ENCODE data around the gene ERMN.

DNA sequence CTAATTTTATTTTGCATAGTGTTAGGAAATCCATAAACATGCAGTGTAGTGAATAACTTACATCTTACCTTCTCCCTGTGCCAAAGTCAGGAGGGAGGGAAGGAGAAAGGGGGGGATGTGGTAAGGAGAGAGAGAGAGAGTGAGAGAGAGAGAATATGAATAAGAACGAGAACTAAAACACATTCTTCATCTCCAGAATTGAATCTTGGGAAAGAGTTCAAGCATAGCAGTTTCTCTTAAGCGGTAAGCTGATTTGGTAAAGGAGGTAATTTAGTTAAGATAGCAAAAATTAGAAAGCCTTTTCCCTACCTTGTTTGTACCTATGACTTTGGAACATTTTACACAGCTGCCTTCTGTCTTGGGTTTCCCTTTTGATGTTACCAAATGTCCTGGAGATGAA lies 15.7 kb downstream of the ERMN start:
- TF ChIP-seq EZH2 (IDR thresholded peaks at IDR 0.05; ENCODE audit: borderline replicate concordance, low read depth, low read length, severe bottlenecking), result no peak
- TF ChIP-seq, protein P1, sequence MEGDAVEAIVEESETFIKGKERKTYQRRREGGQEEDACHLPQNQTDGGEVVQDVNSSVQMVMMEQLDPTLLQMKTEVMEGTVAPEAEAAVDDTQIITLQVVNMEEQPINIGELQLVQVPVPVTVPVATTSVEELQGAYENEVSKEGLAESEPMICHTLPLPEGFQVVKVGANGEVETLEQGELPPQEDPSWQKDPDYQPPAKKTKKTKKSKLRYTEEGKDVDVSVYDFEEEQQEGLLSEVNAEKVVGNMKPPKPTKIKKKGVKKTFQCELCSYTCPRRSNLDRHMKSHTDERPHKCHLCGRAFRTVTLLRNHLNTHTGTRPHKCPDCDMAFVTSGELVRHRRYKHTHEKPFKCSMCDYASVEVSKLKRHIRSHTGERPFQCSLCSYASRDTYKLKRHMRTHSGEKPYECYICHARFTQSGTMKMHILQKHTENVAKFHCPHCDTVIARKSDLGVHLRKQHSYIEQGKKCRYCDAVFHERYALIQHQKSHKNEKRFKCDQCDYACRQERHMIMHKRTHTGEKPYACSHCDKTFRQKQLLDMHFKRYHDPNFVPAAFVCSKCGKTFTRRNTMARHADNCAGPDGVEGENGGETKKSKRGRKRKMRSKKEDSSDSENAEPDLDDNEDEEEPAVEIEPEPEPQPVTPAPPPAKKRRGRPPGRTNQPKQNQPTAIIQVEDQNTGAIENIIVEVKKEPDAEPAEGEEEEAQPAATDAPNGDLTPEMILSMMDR (IDR thresholded peaks at IDR 0.05; ENCODE audit: borderline replicate concordance, extremely low read depth, low read length, poor library complexity, severe bottlenecking), result no peak
